GM19455 (cell line): ENCODE data around the gene PSMD11.
"Not testable (repeated sequence)": the region's sequence is repeated elsewhere in the genome, so short reads cannot be mapped to it uniquely, and the experiment has no call there.

Experiments
- ATAC-seq: cut with Tn5 transposase; IDR thresholded peaks from one replicate; pipeline ENCODE4 v1.9.1; 2021; ENCODE audit not compliant: unreplicated experiment

PSMD11 gene

DNA sequence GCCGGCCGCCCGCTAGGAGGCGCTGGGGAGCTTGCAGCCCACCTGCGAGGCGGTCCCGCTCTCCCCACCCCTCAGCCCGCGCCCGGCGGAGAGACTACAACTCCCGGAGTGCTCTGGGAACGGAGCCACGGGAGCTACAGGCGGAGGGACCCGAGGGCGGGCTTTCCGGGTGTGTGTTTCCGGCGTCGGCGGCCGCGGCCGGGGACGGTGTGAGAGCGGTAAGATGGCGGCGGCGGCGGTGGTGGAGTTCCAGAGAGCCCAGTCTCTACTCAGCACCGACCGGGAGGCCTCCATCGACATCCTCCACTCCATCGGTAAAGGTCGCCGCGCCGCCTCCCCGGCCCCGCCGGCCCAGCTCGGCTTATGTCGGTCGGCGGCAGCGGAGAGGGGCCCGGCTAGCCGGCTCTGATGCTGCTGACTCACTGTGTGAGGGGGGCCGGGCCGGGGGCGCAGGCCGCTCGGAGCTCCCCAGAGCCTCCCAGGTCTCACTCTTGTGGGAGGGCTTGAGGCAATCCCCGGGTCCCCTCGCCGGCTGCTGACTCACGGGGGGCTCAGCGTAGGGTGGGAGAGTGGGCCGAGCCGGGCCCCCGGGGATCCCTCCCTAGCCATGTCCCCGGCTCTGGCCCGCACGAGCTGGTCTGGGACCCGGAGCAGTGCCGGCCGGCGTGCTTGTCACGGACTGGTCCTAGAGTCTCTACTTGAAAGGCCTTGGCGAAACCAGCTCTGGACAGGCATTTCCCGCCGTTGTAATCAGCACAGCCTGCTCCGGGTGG lies at the start of gene PSMD11:
Gene PSMD11 (plus strand): TSS at position 210 of the 773 bp plus-strand sequence. CDS start 14 bp downstream, at position 224.
- peak; percentile 88 for ATAC-seq

DNA sequence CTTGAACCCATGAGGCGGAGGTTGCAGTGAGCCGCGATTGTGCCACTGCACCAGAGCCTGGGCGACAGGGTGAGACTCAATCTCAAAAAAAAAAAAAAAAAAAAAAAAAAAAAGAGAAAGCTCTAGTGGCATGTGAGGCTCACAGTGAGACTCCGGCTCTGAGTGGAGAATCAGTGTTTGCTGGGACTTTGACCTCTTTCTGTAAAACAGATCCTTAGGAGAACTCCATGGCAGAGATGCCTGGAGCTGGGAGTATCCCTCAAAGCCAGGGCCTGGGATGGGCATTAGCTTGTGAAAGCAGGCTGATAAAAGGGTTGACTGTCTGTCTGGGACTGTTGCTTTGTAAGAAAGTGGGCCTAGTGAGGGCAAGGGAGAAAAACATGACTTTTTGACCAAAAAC lies 48.0 kb upstream of the PSMD11 start:
- ATAC-seq = no peak

DNA sequence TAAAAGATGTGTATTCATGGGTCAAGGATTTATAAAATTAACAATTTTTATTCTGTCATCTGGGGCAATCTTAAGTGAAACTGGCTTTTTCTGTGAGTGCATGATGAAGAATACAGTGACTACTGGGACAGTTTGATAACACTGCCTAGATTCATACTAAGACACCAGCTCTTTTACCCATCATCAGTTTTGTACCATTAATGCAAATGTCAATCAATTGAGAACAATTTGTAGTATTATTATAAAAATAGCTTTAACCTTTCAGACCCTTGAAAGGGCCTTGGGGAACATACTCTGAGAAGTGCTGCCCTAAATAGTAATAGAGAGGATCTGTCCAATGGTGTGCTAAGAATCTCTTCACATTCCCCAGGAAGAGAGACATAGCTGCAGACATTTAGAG lies 45.4 kb upstream of the PSMD11 start:
- ATAC-seq = no peak

DNA sequence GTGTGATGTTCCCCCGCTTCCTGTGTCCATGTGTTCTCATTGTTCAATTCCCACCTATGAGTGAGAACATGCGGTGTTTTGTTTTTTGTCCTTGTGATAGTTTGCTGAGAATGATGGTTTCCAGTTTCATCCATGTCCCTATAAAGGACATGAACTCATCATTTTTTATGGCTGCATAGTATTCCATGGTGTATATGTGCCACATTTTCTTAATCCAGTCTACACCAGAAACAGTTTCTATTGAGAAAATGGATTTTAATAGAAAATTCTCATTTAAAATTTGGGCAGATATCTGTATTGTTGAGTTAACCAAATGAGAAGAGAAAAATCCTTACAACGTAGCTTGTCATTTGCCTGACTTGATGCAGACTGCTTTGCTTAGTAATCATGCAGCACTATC lies 34.2 kb upstream of the PSMD11 start:
- not testable (repeated sequence) for ATAC-seq

GRCh38 chr17:32426894-32427293 lies 17.4 kb upstream of the PSMD11 start:
- ATAC-seq = no peak

GRCh38 chr17:32429598-32429997 lies 14.7 kb upstream of the PSMD11 start:
- ATAC-seq = no peak

- ATAC-seq = no peak
Observed at GRCh38 chr17:32440722-32441121, 3.6 kb upstream of the PSMD11 start.

- no peak for ATAC-seq
Observed at GRCh38 chr17:32441886-32442285, 2.4 kb upstream of the PSMD11 start.

DNA sequence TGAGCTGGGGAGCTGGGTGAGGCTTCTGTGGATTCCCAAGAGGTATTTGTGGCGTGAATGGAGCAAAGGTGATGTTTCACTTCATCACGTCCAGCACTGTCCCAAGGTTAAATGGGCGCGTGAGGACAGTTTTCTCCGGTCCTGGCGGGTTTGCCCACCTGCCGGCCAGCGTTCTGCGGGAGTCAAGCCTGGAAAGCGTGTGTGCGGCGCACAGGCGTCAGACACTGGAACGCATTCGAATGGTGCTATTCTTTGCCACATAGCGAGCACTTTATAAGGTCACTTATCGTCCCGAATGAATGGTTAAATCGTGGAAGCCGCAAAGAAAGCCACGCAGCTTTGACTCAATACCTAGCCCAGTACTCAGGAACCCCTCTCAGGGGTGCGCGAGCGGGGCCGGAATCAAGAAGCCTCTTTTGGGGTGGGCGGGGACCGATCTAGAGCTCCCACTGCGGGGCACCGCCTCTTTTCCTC lies 446 bp upstream of the PSMD11 start:
- peak; percentile 9 for ATAC-seq

DNA sequence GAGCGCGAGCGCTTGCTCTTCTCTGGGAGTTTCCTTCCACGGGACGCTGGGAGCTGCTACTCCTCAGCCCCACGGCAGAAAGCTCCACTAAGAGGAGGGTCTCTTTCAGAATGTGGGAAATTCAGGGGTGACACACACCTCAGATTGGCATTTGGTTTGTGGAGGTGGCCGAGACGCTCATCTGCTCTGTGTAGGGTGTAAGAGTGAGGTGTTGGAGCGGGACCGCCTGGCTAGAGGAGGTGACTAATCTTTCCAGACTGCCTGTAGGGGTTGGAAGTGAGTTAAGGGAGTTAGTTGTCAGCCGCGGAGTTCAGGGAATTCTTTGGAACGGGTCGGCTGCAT lies 735 bp downstream of the PSMD11 start:
- ATAC-seq = no peak

DNA sequence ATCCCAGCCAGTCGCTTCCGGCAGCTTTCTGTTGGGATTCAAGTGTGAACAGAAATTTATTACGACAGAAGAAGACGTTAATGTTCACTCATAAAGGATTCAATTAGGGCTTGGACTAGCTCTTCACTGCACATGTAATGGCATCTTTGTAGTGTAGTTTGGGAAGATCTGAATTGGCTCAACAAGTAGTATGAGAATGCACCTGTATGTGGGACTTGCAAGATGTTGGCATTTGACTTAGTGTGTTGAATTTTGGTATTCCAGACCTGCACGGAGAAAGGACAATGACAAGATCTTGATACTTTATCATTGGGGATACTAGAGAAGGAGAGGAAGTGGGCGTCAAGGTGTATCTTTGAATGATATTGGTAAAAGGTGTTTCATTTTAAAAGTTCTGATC lies 1.2 kb downstream of the PSMD11 start:
- ATAC-seq = no peak

DNA sequence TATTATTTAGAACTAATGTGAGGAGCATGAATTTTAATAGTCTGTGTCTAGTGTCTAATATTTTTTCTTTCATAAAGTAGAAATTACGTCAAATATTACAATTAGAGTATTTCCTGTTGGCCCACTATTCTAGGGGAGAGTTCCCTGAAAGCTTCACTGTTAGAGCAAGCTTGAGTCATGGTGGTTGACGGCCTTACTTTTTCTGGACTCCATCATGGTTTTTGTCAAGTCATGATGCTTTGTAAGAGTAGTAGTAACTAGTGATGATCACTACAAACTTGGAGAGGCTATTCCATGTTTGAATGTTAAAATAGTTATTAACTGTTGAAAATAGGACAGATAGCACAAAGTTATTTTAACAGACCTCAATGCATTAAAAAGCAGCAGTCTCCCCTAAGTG lies 1.7 kb downstream of the PSMD11 start:
- ATAC-seq = no peak

DNA sequence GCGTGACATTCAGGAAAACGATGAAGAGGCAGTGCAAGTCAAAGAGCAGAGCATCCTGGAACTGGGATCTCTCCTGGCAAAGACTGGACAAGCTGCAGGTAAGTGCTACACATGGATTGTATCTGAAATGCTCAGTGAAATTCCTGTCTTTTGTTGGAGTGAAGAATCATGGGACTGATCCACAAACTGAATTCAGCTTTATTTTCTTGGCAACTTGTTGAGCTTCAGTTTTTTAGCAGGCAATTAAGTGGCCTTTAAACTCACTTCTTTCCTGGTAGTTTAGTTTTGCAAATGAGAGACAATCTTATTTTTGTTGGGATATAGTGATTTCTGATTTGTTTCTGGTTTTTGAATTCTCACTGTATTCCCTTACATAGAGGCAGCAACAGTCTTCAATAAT lies 2.6 kb downstream of the PSMD11 start:
- ATAC-seq = no peak

GRCh38 chr17:32449963-32450362 lies 5.7 kb downstream of the PSMD11 start:
- ATAC-seq = no peak

- ATAC-seq = not testable (repeated sequence)
Observed at GRCh38 chr17:32450379-32450778, 6.1 kb downstream of the PSMD11 start.

DNA sequence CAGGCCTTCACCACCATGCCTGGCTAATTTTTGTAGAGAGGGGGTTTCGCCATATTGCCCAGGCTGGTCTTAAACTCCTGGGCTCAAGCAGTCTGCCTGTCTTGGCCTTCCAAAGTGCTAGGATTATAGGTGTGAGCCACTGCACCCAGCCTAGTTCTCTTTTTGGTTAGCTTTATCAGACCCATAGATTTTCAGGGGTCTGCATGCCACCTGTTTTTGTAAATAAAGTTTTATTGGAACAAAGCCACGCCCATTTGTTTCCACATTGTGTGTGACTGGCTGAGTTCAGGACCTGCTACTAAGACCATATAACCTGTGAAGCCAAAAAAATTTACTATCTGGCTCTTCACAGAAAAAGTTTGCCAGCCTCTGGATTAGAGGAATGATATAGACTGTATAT lies 7.6 kb downstream of the PSMD11 start:
- no peak for ATAC-seq

DNA sequence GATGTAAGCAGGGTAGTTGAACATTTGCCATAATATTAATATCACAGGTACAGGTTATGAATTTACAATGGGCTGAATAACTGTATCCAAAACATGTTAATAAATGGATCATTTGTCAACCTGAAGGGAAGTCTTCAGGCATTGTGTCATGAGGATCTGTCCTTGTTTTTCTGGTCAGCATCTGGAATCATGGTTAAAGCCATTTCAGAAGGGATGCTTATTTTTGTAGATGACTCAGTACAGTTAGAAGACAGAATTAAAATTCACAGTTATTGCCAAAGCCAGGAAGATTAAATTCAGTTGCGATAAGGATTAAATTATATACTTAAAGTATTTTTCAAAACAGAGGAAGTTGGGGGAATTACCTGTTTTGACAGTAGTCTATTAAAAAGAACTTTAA lies 8.0 kb downstream of the PSMD11 start:
- ATAC-seq = no peak

- no peak for ATAC-seq
Observed at GRCh38 chr17:32453370-32453769, 9.1 kb downstream of the PSMD11 start.

GRCh38 chr17:32458371-32458770 lies 14.1 kb downstream of the PSMD11 start:
- ATAC-seq = no peak

DNA sequence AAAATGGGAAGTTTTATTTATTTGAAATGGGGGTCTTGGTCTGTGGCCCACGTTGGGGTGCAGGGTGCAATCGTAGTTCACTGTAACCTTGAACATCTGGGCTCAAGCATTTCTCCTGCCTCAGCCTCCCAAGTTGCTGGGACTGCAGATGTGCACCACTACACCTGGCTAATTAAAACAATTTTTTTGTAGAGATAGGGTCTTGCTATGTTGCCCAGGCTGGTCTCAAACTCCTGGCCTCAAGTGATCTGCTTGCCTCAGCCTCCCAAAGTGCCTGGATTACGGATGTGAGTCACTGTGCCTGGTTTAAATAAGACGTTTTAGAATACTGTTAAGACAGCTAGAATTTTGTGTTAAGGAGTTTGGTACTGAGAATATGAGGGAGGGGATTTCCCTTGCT lies 15.7 kb downstream of the PSMD11 start:
- no peak for ATAC-seq

DNA sequence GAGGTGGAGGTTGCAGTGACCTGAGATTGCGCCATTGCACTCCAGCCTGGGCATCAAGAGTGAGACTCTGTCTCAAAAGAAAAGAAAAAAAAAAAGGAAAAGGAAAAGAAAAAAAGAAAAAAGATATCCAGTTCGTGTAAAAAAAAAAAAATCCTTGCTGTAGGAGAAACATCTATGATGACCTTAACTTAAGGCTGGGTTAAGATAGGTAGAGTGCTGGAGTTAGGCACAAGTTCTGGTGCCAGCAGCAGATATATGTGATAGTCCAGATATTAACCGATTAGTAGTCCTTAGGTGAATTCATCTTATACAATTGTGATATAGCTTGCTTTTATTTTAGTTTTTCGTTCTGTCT lies 17.2 kb downstream of the PSMD11 start:
- ATAC-seq = no peak

GRCh38 chr17:32461853-32462617 lies 17.7 kb downstream of the PSMD11 start:
- ATAC-seq = no peak
